NCI-H1417 treated with DMSO at 0.1 percent for 48 hours (cell line): ENCODE results near the gene B3GALNT2.
A peak's percentile ranks its signal among the peaks of the same experiment; 100 is the strongest.

Source experiments
- DNase-seq: peaks from one replicate; lab custom pipeline; 2025; lab: John Stamatoyannopoulos, UW

B3GALNT2 gene

GRCh38 chr1:235450886-235451483, 53.3 kb downstream of the B3GALNT2 start:
- no peak for DNase-seq

GRCh38 chr1:235450433-235450832, 53.8 kb downstream of the B3GALNT2 start:
- DNase-seq, result no peak

DNA sequence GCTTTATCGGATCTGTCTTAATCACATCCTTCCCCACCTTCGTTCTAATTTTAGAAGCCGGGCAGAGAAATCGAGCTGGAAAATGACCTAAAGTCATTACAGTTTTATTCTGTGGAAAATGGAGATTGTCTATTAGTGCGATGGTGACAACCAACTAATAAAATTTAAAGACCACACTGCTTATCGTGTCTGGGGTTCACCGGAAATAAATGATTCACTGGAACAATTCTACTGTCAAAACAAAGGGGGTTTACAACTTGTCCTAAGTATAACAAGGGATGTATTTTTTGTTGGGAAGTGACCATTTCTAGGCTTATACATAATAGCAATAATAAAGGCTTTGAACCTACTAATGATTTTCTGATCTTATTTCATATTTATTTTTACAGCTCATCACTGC, 55.6 kb downstream of the B3GALNT2 start:
- DNase-seq, result no peak

DNA sequence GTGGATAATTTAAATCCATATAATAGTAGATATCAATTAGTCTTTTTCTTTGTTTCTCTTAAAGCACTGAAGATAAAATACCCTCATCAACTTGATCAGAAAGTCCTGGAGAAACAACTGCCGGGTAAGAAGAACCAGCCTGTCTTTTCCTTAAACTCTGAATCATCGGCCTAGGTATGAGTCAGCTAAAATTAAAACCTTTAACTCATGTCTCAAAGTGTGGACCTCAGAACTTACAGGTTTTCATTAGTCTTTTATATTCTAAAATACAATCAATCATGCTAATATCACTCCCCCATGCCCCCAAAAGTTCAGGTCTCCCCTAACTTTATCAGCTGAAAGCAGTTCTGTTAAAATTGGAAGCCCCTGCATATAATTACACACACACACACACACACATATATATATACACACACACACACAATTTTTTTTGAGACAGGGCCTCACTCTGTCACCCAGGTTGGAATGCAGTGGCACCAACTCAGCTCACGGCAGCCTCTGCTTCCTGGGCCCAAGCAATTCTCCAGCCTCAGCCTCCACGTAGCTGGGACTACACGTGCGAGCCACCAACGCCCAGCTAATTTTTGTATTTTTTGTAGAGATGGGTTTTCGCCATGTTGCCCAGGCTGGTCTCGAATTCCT, 61.3 kb downstream of the B3GALNT2 start:
- no peak for DNase-seq

DNA sequence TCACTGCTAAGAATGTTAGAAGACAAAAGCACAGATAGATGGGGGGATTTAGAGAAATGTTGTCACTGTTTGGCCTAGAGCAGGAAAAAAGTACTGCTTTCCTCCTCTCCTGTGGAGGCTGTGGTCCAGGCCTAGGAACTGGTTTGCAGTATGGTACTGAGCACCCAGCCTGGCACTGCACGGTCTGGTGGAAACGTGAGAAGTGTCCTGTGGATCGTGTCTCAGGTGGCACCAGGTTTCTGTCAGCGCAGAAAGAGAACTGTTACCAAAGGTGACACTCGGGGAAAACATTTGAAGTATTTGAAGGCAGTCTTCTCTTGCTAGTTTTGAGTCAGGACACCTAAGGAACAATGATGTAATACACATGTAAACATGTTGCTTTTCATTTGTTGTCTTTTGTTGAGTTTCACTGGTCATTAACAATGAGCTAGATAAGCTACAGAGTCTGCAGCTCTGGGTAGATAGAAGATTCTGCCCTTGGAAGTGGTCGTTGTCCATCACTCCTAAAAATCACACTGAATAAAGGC, 63.0 kb downstream of the B3GALNT2 start:
- DNase-seq, result no peak

DNA sequence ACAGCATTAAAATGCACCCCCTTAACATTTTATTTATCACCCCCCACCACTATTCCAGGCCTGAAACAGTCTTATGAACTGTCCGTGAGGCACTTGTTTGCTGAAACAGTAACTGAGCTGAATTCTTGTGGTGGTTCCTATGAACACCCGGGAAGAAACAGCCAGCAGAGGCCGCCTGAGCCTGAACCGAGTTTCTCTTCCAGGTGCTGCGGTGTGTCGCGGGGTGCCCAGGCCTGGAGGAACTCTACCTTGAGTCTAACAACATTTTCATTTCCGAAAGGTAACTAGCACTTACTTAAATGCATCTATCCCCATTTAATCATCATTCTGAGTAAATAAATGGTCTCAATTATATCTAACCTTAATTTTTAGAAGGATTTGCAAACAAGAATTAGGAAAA, 70.3 kb downstream of the B3GALNT2 start:
- no peak for DNase-seq

- DNase-seq, result no peak
Measured at GRCh38 chr1:235430991-235431390, 73.3 kb downstream of the B3GALNT2 start.

DNA sequence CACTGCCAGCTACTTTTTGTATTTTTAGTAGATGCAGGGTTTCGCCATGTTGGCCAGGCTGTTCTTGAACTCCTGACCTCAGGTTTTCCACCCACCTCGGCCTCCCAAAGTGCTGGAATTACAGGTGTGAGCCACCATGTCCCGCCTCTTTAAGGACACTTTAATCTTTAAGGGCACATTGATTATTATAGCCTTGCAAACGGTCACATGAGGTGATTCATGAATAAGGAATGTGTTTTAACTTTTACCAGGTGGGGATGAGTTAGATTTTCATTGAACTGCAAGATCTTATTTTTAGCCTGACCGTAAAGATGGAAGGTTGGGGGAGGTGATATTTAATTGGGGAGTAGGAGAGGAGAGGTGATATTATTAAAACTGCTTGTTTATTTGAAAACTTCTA, 75.1 kb downstream of the B3GALNT2 start:
- DNase-seq, result no peak

GRCh38 chr1:235427447-235427846, 76.8 kb downstream of the B3GALNT2 start:
- DNase-seq, result no peak

- DNase-seq, result no peak
Measured at GRCh38 chr1:235426680-235427079, 77.6 kb downstream of the B3GALNT2 start.

DNA sequence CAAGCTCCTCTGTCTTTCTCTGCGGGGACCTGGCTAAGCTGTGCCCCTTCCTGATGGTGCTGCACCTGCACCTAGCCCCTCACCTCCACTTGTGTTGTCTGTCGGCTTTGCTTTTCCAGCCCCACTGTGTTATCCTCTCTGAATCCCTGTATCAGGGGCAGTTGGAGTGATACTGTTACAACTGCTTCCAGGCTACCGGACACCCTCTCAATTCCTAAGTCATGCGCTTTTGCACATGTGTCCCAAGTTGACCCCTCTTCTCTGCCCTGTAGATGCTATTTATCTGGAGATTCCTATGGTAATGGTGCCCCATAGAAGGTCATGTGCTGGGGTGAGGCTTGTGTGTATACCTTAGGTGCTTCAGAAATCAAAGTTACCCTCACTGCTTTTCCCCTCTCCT, 78.1 kb downstream of the B3GALNT2 start:
- no peak for DNase-seq

- DNase-seq, result no peak
Measured at GRCh38 chr1:235425357-235425756, 78.9 kb downstream of the B3GALNT2 start.

DNA sequence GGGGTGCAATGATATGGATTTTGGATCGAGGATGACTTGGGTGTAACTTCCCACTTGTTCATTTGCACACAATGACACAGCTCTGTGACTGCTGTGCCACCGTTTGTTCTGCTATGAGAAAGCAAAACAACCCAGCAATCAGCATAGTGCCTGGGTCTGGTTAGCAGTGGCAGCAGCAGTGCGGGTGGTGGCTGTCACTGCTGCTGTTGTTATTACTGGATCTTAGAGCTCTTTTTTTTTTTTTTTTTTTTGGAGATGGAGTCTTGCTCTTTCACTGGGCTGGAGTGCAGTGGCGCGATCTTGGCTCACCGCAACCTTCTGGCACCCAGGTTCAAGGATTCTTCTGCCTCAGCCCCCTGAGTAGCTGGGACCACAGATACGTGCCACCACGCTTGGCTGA, 80.2 kb downstream of the B3GALNT2 start:
- DNase-seq, result no peak

- no peak for DNase-seq
Measured at GRCh38 chr1:235423214-235423652, 81.0 kb downstream of the B3GALNT2 start.

DNA sequence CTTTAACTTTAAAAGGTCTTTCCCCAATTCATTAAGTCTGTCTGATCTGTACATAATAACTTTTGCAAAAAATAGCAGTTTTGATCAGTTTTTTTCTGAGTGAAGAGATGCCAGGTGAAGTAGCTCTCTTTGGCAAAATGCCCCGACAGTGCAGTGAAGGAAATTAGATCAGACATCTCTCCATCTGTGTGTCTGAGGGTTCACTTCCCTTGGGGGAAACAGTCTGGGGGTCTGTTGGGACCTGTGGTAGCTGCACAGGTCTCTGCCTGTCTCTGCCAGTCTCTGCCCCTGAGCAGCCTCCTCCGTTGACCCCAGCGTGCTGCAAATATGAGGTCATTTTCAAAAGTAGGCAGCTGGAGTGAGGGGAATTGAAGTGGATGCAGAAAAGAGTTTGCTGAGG, 82.5 kb downstream of the B3GALNT2 start:
- no peak for DNase-seq

- no peak for DNase-seq
Measured at GRCh38 chr1:235417086-235417697, 87.1 kb downstream of the B3GALNT2 start.

DNA sequence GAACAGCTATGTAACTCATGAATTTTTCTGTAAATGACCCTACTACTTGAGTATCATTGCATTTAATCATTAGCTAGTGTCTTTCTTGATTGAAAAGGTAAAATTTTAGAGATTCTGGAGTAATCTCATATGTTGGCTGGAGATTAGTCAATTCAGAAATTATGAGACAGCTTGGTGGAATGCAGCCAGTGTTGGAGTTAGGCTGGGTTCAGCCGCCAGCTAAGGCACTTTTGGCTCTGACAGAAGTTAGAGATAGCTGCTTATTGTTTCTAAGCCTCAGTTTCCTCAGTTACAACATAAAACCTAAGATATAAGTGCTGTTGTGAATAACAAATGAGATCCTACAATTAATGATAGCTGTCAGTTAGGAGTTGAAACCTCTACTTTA, 87.6 kb downstream of the B3GALNT2 start:
- DNase-seq, result no peak

DNA sequence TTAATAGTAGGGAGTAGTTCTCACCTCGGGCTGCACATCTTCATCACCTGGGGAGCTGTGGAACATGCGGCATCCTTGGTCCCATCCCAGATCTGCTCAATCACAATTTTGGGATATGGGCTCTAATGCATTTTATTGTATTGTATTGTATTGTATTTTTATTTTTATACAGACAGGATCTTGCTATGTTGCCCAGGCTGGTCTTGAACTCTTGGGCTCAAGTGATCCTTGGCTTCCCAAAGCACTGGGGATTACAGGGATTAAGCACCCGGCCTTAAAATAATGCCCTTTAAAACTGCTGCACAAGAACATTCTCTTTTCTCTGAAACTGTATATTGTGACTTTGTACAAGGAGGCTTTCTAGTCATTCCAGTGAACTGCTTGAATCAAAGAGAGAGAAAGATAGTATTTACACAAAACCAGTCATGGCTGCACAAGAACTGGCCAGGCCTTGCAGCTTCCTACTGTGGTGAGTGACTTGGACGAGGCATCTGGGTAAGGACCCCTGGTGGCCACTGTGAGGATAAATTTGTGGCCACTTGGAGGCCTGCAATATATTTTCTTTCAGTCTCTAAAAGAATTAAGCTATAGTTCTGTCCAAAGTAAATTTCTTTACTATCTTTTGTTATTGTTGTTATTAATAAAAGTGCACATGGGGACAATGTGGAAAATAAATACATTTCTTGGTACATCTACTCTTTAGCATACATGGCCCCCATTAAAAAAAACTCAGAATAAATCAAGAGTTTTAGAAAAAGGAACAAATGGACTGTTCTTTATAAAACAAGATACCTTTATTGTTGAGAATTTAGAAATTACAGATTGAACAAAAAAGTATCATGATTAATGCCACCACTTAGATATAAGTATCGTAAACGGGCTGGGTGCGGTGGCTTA, 89.0 kb downstream of the B3GALNT2 start:
- peak; percentile 7 for DNase-seq

- DNase-seq, result no peak
Measured at GRCh38 chr1:235411489-235412486, 92.5 kb downstream of the B3GALNT2 start.

DNA sequence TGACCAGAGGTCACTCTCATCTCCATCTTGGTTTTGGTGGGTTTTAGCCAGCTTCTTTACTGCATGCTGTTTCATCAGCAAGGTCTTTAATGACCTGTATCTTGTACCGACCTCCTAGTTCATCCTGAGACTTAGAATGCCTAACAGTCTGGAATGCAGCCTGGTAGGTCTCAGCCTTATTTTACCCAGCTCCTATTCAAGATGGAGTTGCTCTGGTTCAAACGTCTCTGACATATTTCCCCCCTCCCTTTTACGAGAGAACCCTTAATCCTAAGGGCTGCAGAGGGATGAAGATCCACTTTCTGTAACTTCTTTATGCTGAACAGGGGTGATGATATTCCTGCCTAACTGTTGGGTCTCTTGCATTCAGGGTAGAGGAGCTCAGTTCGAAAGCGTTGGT, 93.8 kb downstream of the B3GALNT2 start:
- no peak for DNase-seq
